ENCODE data around the gene DDX21.

The DDX21 gene

DNA sequence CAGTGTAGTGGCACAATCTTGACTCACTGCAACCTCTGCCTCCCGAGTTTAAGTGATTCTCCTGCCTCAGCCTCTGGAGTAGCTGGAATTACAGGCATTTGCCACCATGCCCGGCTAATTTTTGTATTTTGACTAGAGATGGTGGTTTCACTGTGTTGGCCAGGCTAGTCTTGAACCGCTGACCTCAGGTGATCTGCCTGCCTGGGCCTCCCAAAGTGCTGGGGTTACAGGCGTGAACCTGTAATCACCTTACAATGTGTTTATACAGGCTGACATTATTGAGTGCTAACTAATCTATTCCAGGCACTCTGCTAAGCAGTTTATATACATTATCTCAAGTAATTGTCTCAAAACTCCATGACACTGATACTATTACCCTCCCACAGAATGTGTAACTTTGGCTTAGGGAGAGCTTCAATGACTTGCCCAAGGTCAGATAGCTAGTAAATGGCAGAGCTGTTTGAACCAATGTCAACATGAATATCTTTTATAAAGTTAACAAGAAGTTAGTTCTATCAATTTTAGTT, 69.5 kb downstream of the DDX21 start:
- TF ChIP-seq GATA3 (IDR thresholded peaks at IDR 0.05; ENCODE audit: low read depth, low read length) = no peak

DNA sequence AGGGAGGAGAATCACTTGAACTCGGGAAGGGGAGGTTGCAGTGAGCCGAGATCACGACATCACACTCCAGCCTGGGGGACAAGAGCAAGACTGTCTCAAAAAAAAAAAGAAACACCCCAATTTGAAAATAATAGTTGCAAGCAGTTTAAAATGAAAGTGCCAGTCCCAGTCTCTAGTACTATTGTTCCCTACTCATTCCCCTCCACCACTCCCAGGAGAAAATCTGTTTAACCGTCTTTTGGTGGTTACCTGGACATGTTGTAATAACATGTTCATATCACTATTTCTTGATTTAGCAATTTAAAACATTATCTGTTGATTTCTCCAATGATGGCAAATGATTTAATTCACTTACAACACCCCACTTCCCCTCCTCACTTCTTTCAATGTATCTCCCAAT, 77.3 kb downstream of the DDX21 start:
- no peak for TF ChIP-seq GATA2 (IDR thresholded peaks at IDR 0.05; ENCODE audit: low read depth, low read length)

All from SH-SY5Y (cell line).